Measurements from ENCODE around the gene ADGRB3.

DNA sequence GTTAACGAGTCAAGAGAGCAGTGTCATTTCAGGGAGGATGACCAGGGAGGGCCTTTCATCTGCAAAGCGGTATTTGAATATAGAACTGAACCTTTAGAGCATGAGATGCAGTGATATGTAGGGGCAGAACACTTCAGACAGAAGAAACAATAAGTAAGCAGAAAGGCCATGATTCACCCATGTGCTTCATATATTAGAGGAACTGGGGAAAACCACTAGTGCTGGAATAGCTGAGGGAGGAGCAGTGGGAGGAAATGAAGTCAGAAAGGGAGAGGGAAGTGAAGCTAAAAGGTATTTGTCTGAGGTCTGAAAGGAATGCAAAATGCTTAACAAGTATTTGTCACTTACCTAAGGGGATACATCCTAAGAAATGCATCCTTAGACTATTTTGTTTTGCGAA is 391.2 kb downstream of the ADGRB3 start:
- TF ChIP-seq, protein P1, sequence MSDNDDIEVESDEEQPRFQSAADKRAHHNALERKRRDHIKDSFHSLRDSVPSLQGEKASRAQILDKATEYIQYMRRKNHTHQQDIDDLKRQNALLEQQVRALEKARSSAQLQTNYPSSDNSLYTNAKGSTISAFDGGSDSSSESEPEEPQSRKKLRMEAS (IDR thresholded peaks at IDR 0.05; ENCODE audit: low read depth, low read length), result no peak
- TF ChIP-seq NFIC (IDR thresholded peaks at IDR 0.05; ENCODE audit: low read depth, low read length) (no peak), KAT2A (conservative IDR thresholded peaks at IDR 0.05; ENCODE audit: control insufficient read depth, low read depth, low read length) (no peak), RAD21 (IDR thresholded peaks at IDR 0.05; ENCODE audit: insufficient read depth, low read depth, low read length) (no peak), SPI1 (IDR thresholded peaks at IDR 0.05; ENCODE audit: borderline replicate concordance, insufficient read depth, low read depth, low read length) (no peak), CREB1 (IDR thresholded peaks at IDR 0.05; ENCODE audit: low read depth) (no peak), TCF12 (IDR thresholded peaks at IDR 0.05; ENCODE audit: low read depth, low read length) (no peak), POLR2A (IDR thresholded peaks at IDR 0.05; ENCODE audit: low read depth, low read length) (no peak)
- TF ChIP-seq, protein P2, sequence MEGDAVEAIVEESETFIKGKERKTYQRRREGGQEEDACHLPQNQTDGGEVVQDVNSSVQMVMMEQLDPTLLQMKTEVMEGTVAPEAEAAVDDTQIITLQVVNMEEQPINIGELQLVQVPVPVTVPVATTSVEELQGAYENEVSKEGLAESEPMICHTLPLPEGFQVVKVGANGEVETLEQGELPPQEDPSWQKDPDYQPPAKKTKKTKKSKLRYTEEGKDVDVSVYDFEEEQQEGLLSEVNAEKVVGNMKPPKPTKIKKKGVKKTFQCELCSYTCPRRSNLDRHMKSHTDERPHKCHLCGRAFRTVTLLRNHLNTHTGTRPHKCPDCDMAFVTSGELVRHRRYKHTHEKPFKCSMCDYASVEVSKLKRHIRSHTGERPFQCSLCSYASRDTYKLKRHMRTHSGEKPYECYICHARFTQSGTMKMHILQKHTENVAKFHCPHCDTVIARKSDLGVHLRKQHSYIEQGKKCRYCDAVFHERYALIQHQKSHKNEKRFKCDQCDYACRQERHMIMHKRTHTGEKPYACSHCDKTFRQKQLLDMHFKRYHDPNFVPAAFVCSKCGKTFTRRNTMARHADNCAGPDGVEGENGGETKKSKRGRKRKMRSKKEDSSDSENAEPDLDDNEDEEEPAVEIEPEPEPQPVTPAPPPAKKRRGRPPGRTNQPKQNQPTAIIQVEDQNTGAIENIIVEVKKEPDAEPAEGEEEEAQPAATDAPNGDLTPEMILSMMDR (IDR thresholded peaks at IDR 0.05 in 2 of 3, conservative IDR thresholded peaks at IDR 0.05 in 1 of 3; ENCODE audit: control insufficient read depth in 2 of 3, extremely low read depth in 1 of 3, insufficient read depth in 1 of 3, low read depth in 3 of 3, low read length in 3 of 3), result no peak
- TF ChIP-seq, protein P3, sequence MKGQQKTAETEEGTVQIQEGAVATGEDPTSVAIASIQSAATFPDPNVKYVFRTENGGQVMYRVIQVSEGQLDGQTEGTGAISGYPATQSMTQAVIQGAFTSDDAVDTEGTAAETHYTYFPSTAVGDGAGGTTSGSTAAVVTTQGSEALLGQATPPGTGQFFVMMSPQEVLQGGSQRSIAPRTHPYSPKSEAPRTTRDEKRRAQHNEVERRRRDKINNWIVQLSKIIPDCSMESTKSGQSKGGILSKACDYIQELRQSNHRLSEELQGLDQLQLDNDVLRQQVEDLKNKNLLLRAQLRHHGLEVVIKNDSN (IDR thresholded peaks at IDR 0.05; ENCODE audit: borderline replicate concordance, extremely low read length, insufficient read depth, low read depth, low read length), result no peak
- TF ChIP-seq, protein P4, sequence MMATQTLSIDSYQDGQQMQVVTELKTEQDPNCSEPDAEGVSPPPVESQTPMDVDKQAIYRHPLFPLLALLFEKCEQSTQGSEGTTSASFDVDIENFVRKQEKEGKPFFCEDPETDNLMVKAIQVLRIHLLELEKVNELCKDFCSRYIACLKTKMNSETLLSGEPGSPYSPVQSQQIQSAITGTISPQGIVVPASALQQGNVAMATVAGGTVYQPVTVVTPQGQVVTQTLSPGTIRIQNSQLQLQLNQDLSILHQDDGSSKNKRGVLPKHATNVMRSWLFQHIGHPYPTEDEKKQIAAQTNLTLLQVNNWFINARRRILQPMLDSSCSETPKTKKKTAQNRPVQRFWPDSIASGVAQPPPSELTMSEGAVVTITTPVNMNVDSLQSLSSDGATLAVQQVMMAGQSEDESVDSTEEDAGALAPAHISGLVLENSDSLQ (IDR thresholded peaks at IDR 0.05), result no peak
